Mucosa of rectum (tissue), 2 donors: ENCODE data around the gene SEC61A1.
A peak's percentile ranks its signal among the peaks of the same experiment; 100 is the strongest.

Experiments
- H3K27ac ChIP-seq, 2 donors: one replicate each; pipeline ENCODE4 v1.7.0; 2013; ENCODE audit warnings: inconsistent platforms in 2 of 2, low read depth in 2 of 2, low read length in 2 of 2
- H3K27me3 ChIP-seq, 2 donors: one replicate each; pipeline ENCODE4 v1.7.0; 2013; ENCODE audit warnings: low read length in 2 of 2; ENCODE audit not compliant: control insufficient read depth in 2 of 2, insufficient read depth in 2 of 2
- H3K36me3 ChIP-seq, 2 donors: one replicate each; pipeline ENCODE4 v1.7.0; 2013; ENCODE audit warnings: low read length in 2 of 2; ENCODE audit not compliant: control insufficient read depth in 2 of 2, insufficient read depth in 2 of 2
- H3K4me1 ChIP-seq, 2 donors: one replicate each; pipeline ENCODE4 v1.7.0; 2013; ENCODE audit warnings: low read length in 2 of 2, mild to moderate bottlenecking in 1 of 2; ENCODE audit not compliant: control insufficient read depth in 2 of 2, insufficient read depth in 2 of 2
- H3K4me3 ChIP-seq, 2 donors: one replicate each; pipeline ENCODE4 v1.7.0; 2013; ENCODE audit warnings: low read length in 2 of 2
- H3K9ac ChIP-seq, 2 donors: one replicate each; pipeline ENCODE4 v1.7.0; 2013; ENCODE audit warnings: low read length in 2 of 2, low read depth in 1 of 2, mild to moderate bottlenecking in 1 of 2
- H3K9me3 ChIP-seq, 2 donors: one replicate each; pipeline ENCODE4 v1.7.0; 2013; ENCODE audit warnings: low read length in 2 of 2; ENCODE audit not compliant: control insufficient read depth in 2 of 2
- donor health status: healthy.
- donor health status: Normal muscosa, but diverticular disease.

SEC61A1 gene

GRCh38 chr3:128051837-128052594 lies at the start of gene SEC61A1:
TSS of gene SEC61A1 (plus strand) at chr3:128052437. CDS start at chr3:128052553, 116 bp downstream.
- peak within 1 kb of the TSS; percentile 85 to 99 for H3K9ac ChIP-seq
- peaks cover 23 to 26% of the 10 kb centered on the region in 2 donors for H3K4me1 ChIP-seq
- H3K27me3 ChIP-seq = no peaks in the 10 kb centered on the region
- peaks cover 23 to 26% of the 10 kb centered on the region in 2 donors for H3K36me3 ChIP-seq
- peak within 1 kb of the TSS; percentile 95 to 96 for H3K4me3 ChIP-seq
- no peaks in the 10 kb centered on the region for H3K9me3 ChIP-seq
- peak within 1 kb of the TSS; percentile 87 to 92 for H3K27ac ChIP-seq

- H3K4me1 ChIP-seq = no peaks in the 10 kb centered on the region
- no peak overlapping the region for H3K4me3 ChIP-seq
- H3K27me3 ChIP-seq = peaks cover 0 to 9% of the 10 kb centered on the region in 2 donors
- H3K9ac ChIP-seq = no peak overlapping the region
- H3K36me3 ChIP-seq = no peaks in the 10 kb centered on the region
- no peaks in the 10 kb centered on the region for H3K9me3 ChIP-seq
- H3K27ac ChIP-seq = no peak overlapping the region
Measured at GRCh38 chr3:128004661-128005060, 47.6 kb upstream of the SEC61A1 start.

GRCh38 chr3:128006061-128007032 lies 45.9 kb upstream of the SEC61A1 start:
- no peaks in the 10 kb centered on the region for H3K9me3 ChIP-seq
- H3K36me3 ChIP-seq = no peaks in the 10 kb centered on the region
- H3K27me3 ChIP-seq = peaks cover 0 to 9% of the 10 kb centered on the region in 2 donors
- H3K4me1 ChIP-seq = no peaks in the 10 kb centered on the region
- H3K27ac ChIP-seq = no peak overlapping the region
- no peak overlapping the region for H3K4me3 ChIP-seq
- no peak overlapping the region for H3K9ac ChIP-seq

GRCh38 chr3:128007033-128007424 lies 45.2 kb upstream of the SEC61A1 start:
- Histone ChIP-seq H3K9ac (no peak overlapping the region), H3K27me3 (peaks cover 0 to 9% of the 10 kb centered on the region in 2 donors), H3K36me3 (no peaks in the 10 kb centered on the region), H3K27ac (no peak overlapping the region), H3K4me3 (no peak overlapping the region), H3K4me1 (no peaks in the 10 kb centered on the region), H3K9me3 (no peaks in the 10 kb centered on the region)

- no peak overlapping the region for H3K27ac ChIP-seq
- peaks cover 0 to 8% of the 10 kb centered on the region in 2 donors for H3K27me3 ChIP-seq
- no peaks in the 10 kb centered on the region for H3K36me3 ChIP-seq
- H3K4me1 ChIP-seq = no peaks in the 10 kb centered on the region
- no peak overlapping the region for H3K4me3 ChIP-seq
- H3K9me3 ChIP-seq = no peaks in the 10 kb centered on the region
- H3K9ac ChIP-seq = no peak overlapping the region
Measured at GRCh38 chr3:128009952-128010846, 42.0 kb upstream of the SEC61A1 start.

- H3K9me3 ChIP-seq = no peaks in the 10 kb centered on the region
- H3K4me3 ChIP-seq = no peak overlapping the region
- no peak overlapping the region for H3K9ac ChIP-seq
- no peaks in the 10 kb centered on the region for H3K36me3 ChIP-seq
- no peak overlapping the region for H3K27ac ChIP-seq
- H3K4me1 ChIP-seq = no peaks in the 10 kb centered on the region
- H3K27me3 ChIP-seq = peaks cover 0 to 3% of the 10 kb centered on the region in 2 donors
Measured at GRCh38 chr3:128011140-128011539, 41.1 kb upstream of the SEC61A1 start.

GRCh38 chr3:128012050-128012449 lies 40.2 kb upstream of the SEC61A1 start:
- H3K4me1 ChIP-seq = no peaks in the 10 kb centered on the region
- no peaks in the 10 kb centered on the region for H3K27me3 ChIP-seq
- no peaks in the 10 kb centered on the region for H3K36me3 ChIP-seq
- no peak overlapping the region for H3K9ac ChIP-seq
- H3K9me3 ChIP-seq = no peaks in the 10 kb centered on the region
- H3K4me3 ChIP-seq = no peak overlapping the region
- no peak overlapping the region for H3K27ac ChIP-seq

GRCh38 chr3:128014548-128014947 lies 37.7 kb upstream of the SEC61A1 start:
- H3K9me3 ChIP-seq = no peaks in the 10 kb centered on the region
- H3K27ac ChIP-seq = no peak overlapping the region
- H3K4me1 ChIP-seq = no peaks in the 10 kb centered on the region
- H3K4me3 ChIP-seq = no peak overlapping the region
- H3K9ac ChIP-seq = no peak overlapping the region
- no peaks in the 10 kb centered on the region for H3K27me3 ChIP-seq
- H3K36me3 ChIP-seq = no peaks in the 10 kb centered on the region

- H3K4me1 ChIP-seq = no peaks in the 10 kb centered on the region
- H3K27me3 ChIP-seq = no peaks in the 10 kb centered on the region
- H3K36me3 ChIP-seq = no peaks in the 10 kb centered on the region
- H3K9me3 ChIP-seq = no peaks in the 10 kb centered on the region
- no peak overlapping the region for H3K9ac ChIP-seq
- H3K4me3 ChIP-seq = no peak overlapping the region
- H3K27ac ChIP-seq = no peak overlapping the region
Measured at GRCh38 chr3:128016502-128016901, 35.7 kb upstream of the SEC61A1 start.
